Measurements from ENCODE around the gene SUV39H2.
"Not testable (repeated sequence)": the region's sequence is repeated elsewhere in the genome, so short reads cannot be mapped to it uniquely, and the experiment has no call there.

SUV39H2 gene

DNA sequence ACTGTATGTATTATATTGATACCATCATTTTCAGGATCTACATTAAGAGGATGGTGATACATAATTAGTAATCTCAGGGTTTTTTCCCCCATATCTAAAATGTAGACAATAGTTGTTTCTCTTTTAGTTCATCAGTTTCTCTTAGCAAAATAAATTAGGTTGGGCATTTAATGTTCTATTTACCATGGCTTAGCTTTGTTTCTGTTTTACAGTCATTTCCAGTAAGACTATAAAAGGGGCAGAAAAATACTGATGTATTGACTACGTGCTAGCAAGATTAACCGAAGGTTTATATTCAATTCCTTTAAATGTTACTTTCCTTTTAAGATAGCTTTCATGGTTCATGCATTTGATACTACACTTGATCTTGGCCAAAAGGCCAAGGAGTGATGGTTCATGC, 26.2 kb downstream of the SUV39H2 start:
- H3K36me3 ChIP-seq (ENCODE audit: control insufficient read depth, insufficient read depth, low read length): peaks cover 21% of the 10 kb centered on the region
- H3K27me3 ChIP-seq (replicated peaks; ENCODE audit: control insufficient read depth, insufficient read depth, low read length, poor library complexity, severe bottlenecking): no peaks in the 10 kb centered on the region
- no peak for DNase-seq
- no peak overlapping the region for H3K4me3 ChIP-seq (ENCODE audit: insufficient read depth, low read depth, low read length, poor library complexity, severe bottlenecking)
- no peaks in the 10 kb centered on the region for H3K4me1 ChIP-seq (ENCODE audit: control insufficient read depth, insufficient read depth, low read length, poor library complexity, severe bottlenecking)
- no peak overlapping the region for H3K27ac ChIP-seq (ENCODE audit: insufficient read depth, low read length, poor library complexity, severe bottlenecking)
- no peaks in the 10 kb centered on the region for H3K9me3 ChIP-seq (ENCODE audit: control insufficient read depth, low read length)

DNA sequence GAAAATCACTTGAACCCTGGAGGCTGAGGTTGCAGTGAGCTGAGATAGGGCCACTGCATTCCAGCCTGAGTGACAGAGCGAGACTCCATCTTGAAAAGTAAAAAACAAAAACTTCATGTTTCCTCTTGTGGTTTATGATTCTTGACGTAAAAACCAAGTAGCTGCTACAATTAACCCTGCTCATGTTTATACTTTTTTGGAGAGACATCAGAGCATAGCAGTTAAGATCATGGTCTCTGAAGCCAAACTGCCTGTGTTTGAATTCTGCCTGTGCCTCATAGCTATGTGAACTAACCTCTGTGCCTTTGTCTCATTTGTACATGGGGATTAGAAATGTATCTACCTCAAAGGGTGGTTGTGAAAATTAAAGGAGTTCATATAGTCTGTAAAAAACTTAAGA, 27.2 kb downstream of the SUV39H2 start:
- H3K36me3 ChIP-seq (ENCODE audit: control insufficient read depth, insufficient read depth, low read length): peaks cover 27% of the 10 kb centered on the region
- no peaks in the 10 kb centered on the region for H3K9me3 ChIP-seq (ENCODE audit: control insufficient read depth, low read length)
- H3K27ac ChIP-seq (ENCODE audit: insufficient read depth, low read length, poor library complexity, severe bottlenecking): no peak overlapping the region

DNA sequence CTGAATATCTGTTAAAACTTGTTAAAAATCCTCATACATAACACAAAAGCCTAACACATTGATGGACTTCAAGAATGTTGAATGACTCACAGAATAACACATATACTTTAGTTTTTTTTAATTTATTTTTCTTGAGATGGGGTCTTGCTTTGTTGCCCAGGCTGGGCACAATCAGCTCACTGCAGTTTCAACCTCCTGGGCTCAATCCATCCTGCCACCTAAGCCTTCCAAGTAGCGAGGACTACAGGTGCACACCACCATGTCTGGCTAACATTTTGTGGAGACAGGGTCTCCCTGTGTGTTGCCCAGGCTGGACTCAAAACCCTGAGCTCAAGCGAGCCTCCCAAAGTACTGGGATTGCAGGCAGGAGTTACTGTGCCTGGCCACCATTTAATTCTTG, 28.1 kb downstream of the SUV39H2 start:
- Histone ChIP-seq H3K27ac (ENCODE audit: insufficient read depth, low read length, poor library complexity, severe bottlenecking) (no peak overlapping the region), H3K4me1 (ENCODE audit: control insufficient read depth, insufficient read depth, low read length, poor library complexity, severe bottlenecking) (no peaks in the 10 kb centered on the region), H3K27me3 (replicated peaks; ENCODE audit: control insufficient read depth, insufficient read depth, low read length, poor library complexity, severe bottlenecking) (no peaks in the 10 kb centered on the region), H3K4me3 (ENCODE audit: insufficient read depth, low read depth, low read length, poor library complexity, severe bottlenecking) (no peak overlapping the region), H3K9me3 (ENCODE audit: control insufficient read depth, low read length) (no peaks in the 10 kb centered on the region), H3K36me3 (ENCODE audit: control insufficient read depth, insufficient read depth, low read length) (peaks cover 27% of the 10 kb centered on the region)
- DNase-seq: no peak

More for the DNA sequence above, 27.2 kb downstream of the SUV39H2 start:
- H3K27me3 ChIP-seq (replicated peaks; ENCODE audit: control insufficient read depth, insufficient read depth, low read length, poor library complexity, severe bottlenecking): no peaks in the 10 kb centered on the region
- no peak for DNase-seq
- no peak overlapping the region for H3K4me3 ChIP-seq (ENCODE audit: insufficient read depth, low read depth, low read length, poor library complexity, severe bottlenecking)
- no peaks in the 10 kb centered on the region for H3K4me1 ChIP-seq (ENCODE audit: control insufficient read depth, insufficient read depth, low read length, poor library complexity, severe bottlenecking)

DNA sequence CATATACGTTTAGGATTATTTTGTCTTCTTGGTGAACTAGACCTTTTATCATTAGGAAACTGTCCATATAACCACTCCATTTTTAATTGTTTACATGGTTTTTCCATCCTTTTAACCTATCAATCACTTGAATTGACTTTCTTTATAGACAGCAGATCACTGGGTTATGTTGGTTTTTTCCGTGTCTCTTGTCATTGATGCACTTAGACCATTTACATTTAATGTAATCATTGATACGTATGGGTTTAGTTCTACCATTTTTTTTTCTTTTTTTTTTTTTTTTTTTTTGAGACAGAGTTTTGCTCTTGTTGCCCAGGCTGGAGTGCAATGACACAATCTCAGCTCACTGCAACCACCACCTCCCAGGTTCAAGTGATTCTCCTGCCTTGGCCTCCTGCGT, 28.9 kb downstream of the SUV39H2 start:
- H3K4me1 ChIP-seq (ENCODE audit: control insufficient read depth, insufficient read depth, low read length, poor library complexity, severe bottlenecking): not testable (repeated sequence)
- H3K36me3 ChIP-seq (ENCODE audit: control insufficient read depth, insufficient read depth, low read length): peaks cover 27% of the 10 kb centered on the region

DNA sequence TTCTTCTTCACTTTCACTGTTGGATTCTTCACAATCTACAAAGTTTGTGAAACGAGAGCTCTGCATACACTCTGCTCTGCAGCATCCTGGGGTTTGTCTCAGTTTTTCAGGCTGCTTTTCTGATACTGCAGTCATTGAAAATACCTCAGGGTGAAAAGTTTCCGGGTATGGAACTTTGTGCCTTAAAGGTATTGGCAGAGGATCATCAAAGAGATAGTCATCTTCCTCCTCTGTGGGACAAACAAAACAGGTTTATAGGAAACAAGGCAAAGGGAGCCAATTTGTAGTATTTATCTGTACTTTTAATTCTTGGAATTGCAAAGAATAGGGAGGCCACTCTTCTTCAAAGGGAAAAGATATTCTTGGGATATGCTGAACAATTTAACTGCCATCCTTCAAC, 30.4 kb downstream of the SUV39H2 start:
- Histone ChIP-seq H3K36me3 (ENCODE audit: control insufficient read depth, insufficient read depth, low read length) (peaks cover 39% of the 10 kb centered on the region), H3K4me3 (ENCODE audit: insufficient read depth, low read depth, low read length, poor library complexity, severe bottlenecking) (no peak overlapping the region), H3K9me3 (ENCODE audit: control insufficient read depth, low read length) (no peaks in the 10 kb centered on the region), H3K27me3 (replicated peaks; ENCODE audit: control insufficient read depth, insufficient read depth, low read length, poor library complexity, severe bottlenecking) (no peaks in the 10 kb centered on the region), H3K27ac (ENCODE audit: insufficient read depth, low read length, poor library complexity, severe bottlenecking) (no peak overlapping the region), H3K4me1 (ENCODE audit: control insufficient read depth, insufficient read depth, low read length, poor library complexity, severe bottlenecking) (no peaks in the 10 kb centered on the region)
- DNase-seq: no peak

More for the DNA sequence above, 28.9 kb downstream of the SUV39H2 start:
- not testable (repeated sequence) for H3K27ac ChIP-seq (ENCODE audit: insufficient read depth, low read length, poor library complexity, severe bottlenecking); H3K27me3 ChIP-seq (replicated peaks; ENCODE audit: control insufficient read depth, insufficient read depth, low read length, poor library complexity, severe bottlenecking); H3K4me3 ChIP-seq (ENCODE audit: insufficient read depth, low read depth, low read length, poor library complexity, severe bottlenecking); DNase-seq; H3K9me3 ChIP-seq (ENCODE audit: control insufficient read depth, low read length)

DNA sequence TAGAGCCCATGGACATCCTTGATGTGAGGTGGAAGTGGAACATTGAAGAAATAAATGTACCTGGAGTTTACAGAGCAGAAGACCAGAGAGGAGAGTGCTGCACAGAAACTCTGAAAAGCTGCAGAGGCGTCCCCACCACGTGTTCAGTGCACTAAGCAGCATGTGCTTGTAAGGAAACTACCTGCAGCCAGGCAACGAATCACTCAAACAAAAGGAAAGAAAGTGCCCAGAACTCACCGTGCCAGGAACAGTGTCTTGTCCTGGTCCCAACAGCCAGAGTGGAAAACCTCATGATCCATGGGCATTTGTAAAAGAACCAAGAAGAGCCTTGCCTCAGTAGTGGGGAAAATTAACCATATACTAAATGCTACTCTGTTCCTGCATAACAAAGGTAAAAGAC, 32.3 kb downstream of the SUV39H2 start:
- no peak for DNase-seq
- Histone ChIP-seq H3K4me3 (ENCODE audit: insufficient read depth, low read depth, low read length, poor library complexity, severe bottlenecking) (no peak overlapping the region), H3K27ac (ENCODE audit: insufficient read depth, low read length, poor library complexity, severe bottlenecking) (no peak overlapping the region), H3K27me3 (replicated peaks; ENCODE audit: control insufficient read depth, insufficient read depth, low read length, poor library complexity, severe bottlenecking) (no peaks in the 10 kb centered on the region), H3K4me1 (ENCODE audit: control insufficient read depth, insufficient read depth, low read length, poor library complexity, severe bottlenecking) (no peaks in the 10 kb centered on the region), H3K9me3 (ENCODE audit: control insufficient read depth, low read length) (no peaks in the 10 kb centered on the region), H3K36me3 (ENCODE audit: control insufficient read depth, insufficient read depth, low read length) (peaks cover 40% of the 10 kb centered on the region)

DNA sequence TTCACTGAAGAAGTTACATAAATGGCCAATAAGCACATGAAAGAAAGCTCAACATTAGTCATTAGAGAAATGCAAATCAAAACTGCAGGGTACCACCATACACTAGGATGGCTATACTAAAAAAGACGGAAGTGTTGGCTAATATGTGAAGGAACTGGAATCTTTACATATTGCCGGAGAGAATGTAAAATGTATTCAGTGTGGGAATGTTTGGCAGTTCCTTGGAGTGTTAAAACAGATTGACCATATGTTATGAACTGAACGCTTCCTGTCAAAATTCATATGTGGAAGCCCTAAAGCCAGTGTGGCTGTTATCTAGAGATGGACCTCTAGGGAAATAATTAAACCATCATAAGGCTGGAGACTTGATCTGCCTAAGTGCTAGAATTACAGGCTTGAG, 33.1 kb downstream of the SUV39H2 start:
- no peak overlapping the region for H3K27ac ChIP-seq (ENCODE audit: insufficient read depth, low read length, poor library complexity, severe bottlenecking)
- DNase-seq: no peak
- H3K4me3 ChIP-seq (ENCODE audit: insufficient read depth, low read depth, low read length, poor library complexity, severe bottlenecking): no peak overlapping the region
- H3K36me3 ChIP-seq (ENCODE audit: control insufficient read depth, insufficient read depth, low read length): peaks cover 43% of the 10 kb centered on the region
- H3K4me1 ChIP-seq (ENCODE audit: control insufficient read depth, insufficient read depth, low read length, poor library complexity, severe bottlenecking): no peaks in the 10 kb centered on the region
- no peaks in the 10 kb centered on the region for H3K27me3 ChIP-seq (replicated peaks; ENCODE audit: control insufficient read depth, insufficient read depth, low read length, poor library complexity, severe bottlenecking)
- no peaks in the 10 kb centered on the region for H3K9me3 ChIP-seq (ENCODE audit: control insufficient read depth, low read length)

DNA sequence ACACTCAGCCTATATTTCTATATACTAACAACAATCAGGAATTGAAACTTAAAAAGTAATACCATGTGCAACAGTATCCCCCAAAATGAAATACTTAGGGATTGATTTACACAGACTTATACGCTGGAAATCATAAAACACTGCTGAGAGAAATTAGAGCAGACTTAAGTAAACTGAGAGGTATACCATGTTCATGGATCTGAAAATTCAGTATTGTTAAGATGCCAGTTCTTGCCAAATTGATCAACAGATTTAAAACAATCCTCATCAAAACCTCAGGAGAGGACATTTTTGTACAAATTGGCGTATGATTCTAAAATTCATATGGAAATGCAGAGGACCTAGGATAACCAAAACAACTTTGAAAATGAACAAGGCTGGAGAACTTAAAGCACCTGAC, 37.9 kb downstream of the SUV39H2 start:
- peaks cover 58% of the 10 kb centered on the region for H3K36me3 ChIP-seq (ENCODE audit: control insufficient read depth, insufficient read depth, low read length)
- no peaks in the 10 kb centered on the region for H3K4me1 ChIP-seq (ENCODE audit: control insufficient read depth, insufficient read depth, low read length, poor library complexity, severe bottlenecking)

DNA sequence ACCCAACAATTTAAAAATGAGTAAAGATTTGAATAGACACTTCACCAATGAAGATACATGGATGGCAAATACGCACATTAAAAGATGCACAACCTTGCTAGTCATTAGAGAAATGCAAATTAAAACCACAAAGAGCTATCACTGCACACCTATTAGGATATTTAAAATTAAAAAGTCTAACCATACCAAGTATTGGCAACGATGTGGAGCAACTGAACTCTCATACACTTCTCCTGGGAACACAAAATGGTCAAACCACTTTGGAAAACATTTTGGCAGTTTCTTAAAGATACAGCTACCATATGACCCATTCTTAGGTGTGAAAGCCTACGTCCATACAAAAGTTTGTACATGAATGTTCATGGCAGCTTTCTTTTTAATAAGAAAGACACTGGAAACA, 39.2 kb downstream of the SUV39H2 start:
- H3K27ac ChIP-seq (ENCODE audit: insufficient read depth, low read length, poor library complexity, severe bottlenecking): no peak overlapping the region
- H3K27me3 ChIP-seq (replicated peaks; ENCODE audit: control insufficient read depth, insufficient read depth, low read length, poor library complexity, severe bottlenecking): no peaks in the 10 kb centered on the region
- DNase-seq: no peak
- no peak overlapping the region for H3K4me3 ChIP-seq (ENCODE audit: insufficient read depth, low read depth, low read length, poor library complexity, severe bottlenecking)
- H3K4me1 ChIP-seq (ENCODE audit: control insufficient read depth, insufficient read depth, low read length, poor library complexity, severe bottlenecking): no peaks in the 10 kb centered on the region
- peaks cover 69% of the 10 kb centered on the region for H3K36me3 ChIP-seq (ENCODE audit: control insufficient read depth, insufficient read depth, low read length)
- peaks cover 3% of the 10 kb centered on the region for H3K9me3 ChIP-seq (ENCODE audit: control insufficient read depth, low read length)

More for the DNA sequence above, 37.9 kb downstream of the SUV39H2 start:
- no peak for DNase-seq
- Histone ChIP-seq H3K4me3 (ENCODE audit: insufficient read depth, low read depth, low read length, poor library complexity, severe bottlenecking) (no peak overlapping the region), H3K27ac (ENCODE audit: insufficient read depth, low read length, poor library complexity, severe bottlenecking) (no peak overlapping the region), H3K9me3 (ENCODE audit: control insufficient read depth, low read length) (peaks cover 3% of the 10 kb centered on the region), H3K27me3 (replicated peaks; ENCODE audit: control insufficient read depth, insufficient read depth, low read length, poor library complexity, severe bottlenecking) (no peaks in the 10 kb centered on the region)

DNA sequence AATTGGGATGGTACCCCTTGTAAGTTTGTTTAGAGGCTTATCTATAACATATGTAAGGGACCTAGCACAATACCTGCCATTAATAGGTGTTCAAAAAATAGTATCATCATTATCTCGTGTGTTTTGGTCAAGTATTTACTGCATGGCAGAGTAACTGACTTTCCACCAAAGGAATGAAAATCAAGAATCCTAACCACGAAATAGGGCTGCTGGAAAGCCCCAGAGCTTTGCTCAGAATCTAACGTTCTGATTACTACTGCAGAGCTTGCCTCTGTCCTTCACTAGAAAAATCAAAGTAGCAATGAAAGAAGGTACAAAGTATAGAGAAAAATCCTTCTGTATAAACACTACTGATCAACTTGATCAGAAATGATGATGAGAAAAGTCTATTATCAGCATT, 40.3 kb downstream of the SUV39H2 start:
- no peaks in the 10 kb centered on the region for H3K27me3 ChIP-seq (replicated peaks; ENCODE audit: control insufficient read depth, insufficient read depth, low read length, poor library complexity, severe bottlenecking)
- peaks cover 68% of the 10 kb centered on the region for H3K36me3 ChIP-seq (ENCODE audit: control insufficient read depth, insufficient read depth, low read length)
- H3K4me3 ChIP-seq (ENCODE audit: insufficient read depth, low read depth, low read length, poor library complexity, severe bottlenecking): no peak overlapping the region
- DNase-seq: no peak
- H3K27ac ChIP-seq (ENCODE audit: insufficient read depth, low read length, poor library complexity, severe bottlenecking): no peak overlapping the region
- H3K4me1 ChIP-seq (ENCODE audit: control insufficient read depth, insufficient read depth, low read length, poor library complexity, severe bottlenecking): no peaks in the 10 kb centered on the region
- H3K9me3 ChIP-seq (ENCODE audit: control insufficient read depth, low read length): peaks cover 3% of the 10 kb centered on the region

DNA sequence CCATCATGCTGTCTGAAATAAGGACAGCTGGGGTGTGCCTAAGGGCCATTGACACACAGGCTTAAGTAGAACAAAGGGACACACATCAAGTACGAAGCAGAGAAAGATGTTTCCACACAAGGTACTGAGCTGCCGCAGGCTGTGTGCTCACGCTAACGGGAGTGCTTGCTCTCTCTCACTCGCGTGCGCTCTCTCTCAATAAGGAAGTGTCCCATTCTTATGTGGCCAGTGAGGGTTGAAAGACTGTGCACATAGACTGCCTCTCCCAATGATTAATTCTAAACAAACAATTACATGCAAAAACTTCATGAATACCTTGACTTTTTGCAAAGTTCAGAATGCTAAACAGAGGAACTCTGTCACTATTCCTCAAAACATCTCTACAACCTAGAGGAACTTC, 45.3 kb downstream of the SUV39H2 start:
- H3K36me3 ChIP-seq (ENCODE audit: control insufficient read depth, insufficient read depth, low read length): peaks cover 76% of the 10 kb centered on the region

More for the DNA sequence above, 45.3 kb downstream of the SUV39H2 start:
- Histone ChIP-seq H3K27ac (ENCODE audit: insufficient read depth, low read length, poor library complexity, severe bottlenecking) (no peak overlapping the region), H3K9me3 (ENCODE audit: control insufficient read depth, low read length) (no peaks in the 10 kb centered on the region), H3K4me1 (ENCODE audit: control insufficient read depth, insufficient read depth, low read length, poor library complexity, severe bottlenecking) (no peaks in the 10 kb centered on the region), H3K4me3 (ENCODE audit: insufficient read depth, low read depth, low read length, poor library complexity, severe bottlenecking) (no peak overlapping the region), H3K27me3 (replicated peaks; ENCODE audit: control insufficient read depth, insufficient read depth, low read length, poor library complexity, severe bottlenecking) (no peaks in the 10 kb centered on the region)
- DNase-seq: no peak

Measured in effector memory CD4-positive, alpha-beta T cell (primary cell).